Activated T-cell treated with anti-CD3 and anti-CD28 coated beads, Interleukin-2, amount 50 U/mL, for 48 hours (primary cell): ENCODE measurements around the gene THSD4.
"Not testable (repeated sequence)": the region's sequence is repeated elsewhere in the genome, so short reads cannot be mapped to it uniquely, and the experiment has no call there.

Experiments used
- DNase-seq, 2 experiments: peaks; one replicate each; pipeline ENCODE4 v3.0.0-alpha.2; 2020

THSD4 gene

GRCh38 chr15:71650603-71651002, 535.3 kb downstream of the THSD4 start:
- DNase-seq, result no peak

- DNase-seq, result no peak
These were observed 536.5 kb downstream of the THSD4 start for GRCh38 chr15:71651750-71652186.

- no peak for DNase-seq
These were observed 538.9 kb downstream of the THSD4 start for GRCh38 chr15:71654042-71654719.

GRCh38 chr15:71654720-71655174, 539.5 kb downstream of the THSD4 start:
- no peak for DNase-seq

GRCh38 chr15:71656425-71656824, 541.2 kb downstream of the THSD4 start:
- DNase-seq, result no peak

- no peak for DNase-seq
These were observed 541.9 kb downstream of the THSD4 start for GRCh38 chr15:71657141-71657540.

- no peak for DNase-seq
These were observed 542.8 kb downstream of the THSD4 start for GRCh38 chr15:71658036-71658435.

- DNase-seq, result no peak
These were observed 543.8 kb downstream of the THSD4 start for GRCh38 chr15:71658827-71659729.

- no peak for DNase-seq
These were observed 544.4 kb downstream of the THSD4 start for GRCh38 chr15:71659730-71660067.

GRCh38 chr15:71660501-71660900, 545.2 kb downstream of the THSD4 start:
- no peak for DNase-seq

- no peak for DNase-seq
These were observed 547.0 kb downstream of the THSD4 start for GRCh38 chr15:71662306-71662705.

GRCh38 chr15:71664622-71665021, 549.4 kb downstream of the THSD4 start:
- no peak for DNase-seq

GRCh38 chr15:71666763-71667620, 551.7 kb downstream of the THSD4 start:
- DNase-seq, result no peak

- DNase-seq, result no peak
These were observed 554.4 kb downstream of the THSD4 start for GRCh38 chr15:71669688-71670087.

- not testable (repeated sequence) for DNase-seq
These were observed 555.0 kb downstream of the THSD4 start for GRCh38 chr15:71670222-71670621.

- DNase-seq, result no peak
These were observed 559.1 kb downstream of the THSD4 start for GRCh38 chr15:71674354-71674753.

GRCh38 chr15:71677352-71677751, 562.1 kb downstream of the THSD4 start:
- no peak for DNase-seq

GRCh38 chr15:71677766-71678165, 562.5 kb downstream of the THSD4 start:
- no peak for DNase-seq

GRCh38 chr15:71678191-71678590, 562.9 kb downstream of the THSD4 start:
- no peak for DNase-seq

GRCh38 chr15:71678605-71679004, 563.3 kb downstream of the THSD4 start:
- DNase-seq, result no peak

- no peak for DNase-seq
These were observed 564.0 kb downstream of the THSD4 start for GRCh38 chr15:71679223-71679792.

GRCh38 chr15:71679793-71680353, 564.6 kb downstream of the THSD4 start:
- DNase-seq, result no peak
